Measurements from ENCODE around the gene BCAR1. TPM values are rescaled to one million over a fixed set of nuclear protein-coding genes. Genes with fewer than 3 reads are reported as not detected.

BCAR1 gene
- total RNA-seq, 4 donors from 2014 or later, result 26.5 to 39.2 (median 30.9) TPM

DNA sequence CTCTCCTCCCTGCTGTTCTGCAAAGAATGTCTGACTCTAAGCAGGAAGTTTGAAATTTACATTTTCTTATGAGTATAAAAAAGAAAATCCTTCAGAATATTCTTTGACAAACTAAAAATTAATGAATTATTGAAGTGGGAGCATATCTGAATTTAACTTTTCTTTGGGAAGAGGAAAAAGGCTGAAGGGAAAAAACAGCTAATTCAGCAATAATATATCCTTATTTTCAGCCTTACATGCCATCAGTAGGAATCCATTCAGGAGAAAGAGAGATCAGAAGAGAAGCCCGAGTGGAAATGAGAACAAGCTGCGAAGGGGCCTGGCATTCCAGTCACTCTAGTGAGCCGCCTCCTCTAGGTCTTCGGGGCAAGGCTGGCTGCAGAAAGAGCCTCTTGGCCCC, 41.7 kb upstream of the BCAR1 start:
- no peak overlapping the region for H3K4me3 ChIP-seq
- no peaks in the 10 kb centered on the region for H3K27me3 ChIP-seq
- no peaks in the 10 kb centered on the region for H3K9me3 ChIP-seq
- TF ChIP-seq, protein P1, sequence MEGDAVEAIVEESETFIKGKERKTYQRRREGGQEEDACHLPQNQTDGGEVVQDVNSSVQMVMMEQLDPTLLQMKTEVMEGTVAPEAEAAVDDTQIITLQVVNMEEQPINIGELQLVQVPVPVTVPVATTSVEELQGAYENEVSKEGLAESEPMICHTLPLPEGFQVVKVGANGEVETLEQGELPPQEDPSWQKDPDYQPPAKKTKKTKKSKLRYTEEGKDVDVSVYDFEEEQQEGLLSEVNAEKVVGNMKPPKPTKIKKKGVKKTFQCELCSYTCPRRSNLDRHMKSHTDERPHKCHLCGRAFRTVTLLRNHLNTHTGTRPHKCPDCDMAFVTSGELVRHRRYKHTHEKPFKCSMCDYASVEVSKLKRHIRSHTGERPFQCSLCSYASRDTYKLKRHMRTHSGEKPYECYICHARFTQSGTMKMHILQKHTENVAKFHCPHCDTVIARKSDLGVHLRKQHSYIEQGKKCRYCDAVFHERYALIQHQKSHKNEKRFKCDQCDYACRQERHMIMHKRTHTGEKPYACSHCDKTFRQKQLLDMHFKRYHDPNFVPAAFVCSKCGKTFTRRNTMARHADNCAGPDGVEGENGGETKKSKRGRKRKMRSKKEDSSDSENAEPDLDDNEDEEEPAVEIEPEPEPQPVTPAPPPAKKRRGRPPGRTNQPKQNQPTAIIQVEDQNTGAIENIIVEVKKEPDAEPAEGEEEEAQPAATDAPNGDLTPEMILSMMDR (IDR thresholded peaks at IDR 0.05), result no peak
- TF ChIP-seq EP300 (IDR thresholded peaks at IDR 0.05), result no peak
- TF ChIP-seq POLR2A (IDR thresholded peaks at IDR 0.05), result no peak
- no peak for TF ChIP-seq POLR2AphosphoS5 (IDR thresholded peaks at IDR 0.05)
- WGBS, result 81% methylated on average over 4 of the region's 4 CpGs
- H3K27ac ChIP-seq, result no peak overlapping the region
- peaks cover 12% of the 10 kb centered on the region for H3K4me1 ChIP-seq
- peaks cover 24% of the 10 kb centered on the region for H3K36me3 ChIP-seq
- DNase-seq (ENCODE audit: low spot score in 2 of 2), result no peak

- Histone ChIP-seq H3K27me3 (no peaks in the 10 kb centered on the region), H3K4me1 (peaks cover 16% of the 10 kb centered on the region), H3K36me3 (peaks cover 24% of the 10 kb centered on the region), H3K27ac (no peak overlapping the region), H3K4me3 (no peak overlapping the region), H3K9me3 (no peaks in the 10 kb centered on the region)
- WGBS, result 64% methylated on average over 3 of the region's 3 CpGs
- DNase-seq (ENCODE audit: low spot score in 2 of 2), result no peak
- TF ChIP-seq POLR2A (IDR thresholded peaks at IDR 0.05) (no peak), EP300 (IDR thresholded peaks at IDR 0.05) (no peak), POLR2AphosphoS5 (IDR thresholded peaks at IDR 0.05) (no peak)
- TF ChIP-seq, protein P1 (IDR thresholded peaks at IDR 0.05), result no peak
Measured at GRCh38 chr16:75292691-75293090, 41.3 kb upstream of the BCAR1 start.

GRCh38 chr16:75289189-75289588, 37.8 kb upstream of the BCAR1 start:
- H3K27ac ChIP-seq, result no peak overlapping the region
- DNase-seq (ENCODE audit: low spot score in 2 of 2), result no peak

DNA sequence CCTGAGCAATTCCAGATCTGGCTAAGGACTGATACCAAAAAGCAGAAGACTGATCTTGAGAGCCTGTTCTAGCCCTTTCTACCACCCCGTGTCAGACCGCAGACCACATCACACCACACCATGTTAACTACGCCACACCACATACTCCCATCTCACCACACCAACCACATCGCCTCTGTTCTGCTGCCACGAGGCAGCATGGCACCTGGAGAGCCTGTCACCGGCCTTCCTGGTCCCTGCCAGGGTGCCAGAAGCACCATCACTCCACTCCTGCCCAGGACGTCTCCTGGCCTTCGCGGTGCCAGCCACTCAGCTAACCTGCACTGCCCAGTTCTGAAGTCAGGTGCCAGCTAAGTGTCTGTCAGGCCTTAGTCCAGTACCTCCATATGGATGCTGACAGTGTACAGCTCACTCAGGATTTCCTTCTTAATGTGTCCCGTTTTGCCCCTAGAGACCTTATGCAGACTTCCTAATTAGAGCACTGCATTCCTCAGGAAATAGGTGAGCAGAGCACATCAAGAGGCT, 37.2 kb upstream of the BCAR1 start:
- WGBS, result 68% methylated on average over 10 of the region's 10 CpGs
- Histone ChIP-seq H3K27ac (peak overlapping the region; percentile 27), H3K9me3 (no peaks in the 10 kb centered on the region), H3K4me1 (peaks cover 20% of the 10 kb centered on the region), H3K4me3 (no peak overlapping the region), H3K36me3 (peaks cover 21% of the 10 kb centered on the region), H3K27me3 (no peaks in the 10 kb centered on the region)
- no peak for DNase-seq (ENCODE audit: low spot score in 2 of 2)
- TF ChIP-seq EP300 (IDR thresholded peaks at IDR 0.05) (no peak), POLR2AphosphoS5 (IDR thresholded peaks at IDR 0.05) (no peak), POLR2A (IDR thresholded peaks at IDR 0.05) (no peak)
- TF ChIP-seq, protein P1 (IDR thresholded peaks at IDR 0.05), result no peak

More at GRCh38 chr16:75289189-75289588, 37.8 kb upstream of the BCAR1 start:
- H3K36me3 ChIP-seq, result peaks cover 24% of the 10 kb centered on the region
- H3K4me1 ChIP-seq, result peaks cover 20% of the 10 kb centered on the region
- H3K9me3 ChIP-seq, result no peaks in the 10 kb centered on the region
- no peak for TF ChIP-seq POLR2A (IDR thresholded peaks at IDR 0.05)
- peak in 1 of 3 donors; percentile 28 for TF ChIP-seq POLR2AphosphoS5 (IDR thresholded peaks at IDR 0.05)
- no peak for TF ChIP-seq EP300 (IDR thresholded peaks at IDR 0.05)
- TF ChIP-seq, protein P1 (IDR thresholded peaks at IDR 0.05), result no peak
- H3K4me3 ChIP-seq, result no peak overlapping the region
- H3K27me3 ChIP-seq, result no peaks in the 10 kb centered on the region

GRCh38 chr16:75288181-75288580, 36.8 kb upstream of the BCAR1 start:
- TF ChIP-seq POLR2AphosphoS5 (IDR thresholded peaks at IDR 0.05), result no peak
- Histone ChIP-seq H3K27me3 (no peaks in the 10 kb centered on the region), H3K9me3 (no peaks in the 10 kb centered on the region), H3K4me1 (peaks cover 20% of the 10 kb centered on the region), H3K4me3 (no peak overlapping the region), H3K27ac (peak overlapping the region; percentile 31), H3K36me3 (peaks cover 16% of the 10 kb centered on the region)
- 48% methylated on average over 7 of the region's 7 CpGs for WGBS
- DNase-seq (ENCODE audit: low spot score in 2 of 2), result no peak

DNA sequence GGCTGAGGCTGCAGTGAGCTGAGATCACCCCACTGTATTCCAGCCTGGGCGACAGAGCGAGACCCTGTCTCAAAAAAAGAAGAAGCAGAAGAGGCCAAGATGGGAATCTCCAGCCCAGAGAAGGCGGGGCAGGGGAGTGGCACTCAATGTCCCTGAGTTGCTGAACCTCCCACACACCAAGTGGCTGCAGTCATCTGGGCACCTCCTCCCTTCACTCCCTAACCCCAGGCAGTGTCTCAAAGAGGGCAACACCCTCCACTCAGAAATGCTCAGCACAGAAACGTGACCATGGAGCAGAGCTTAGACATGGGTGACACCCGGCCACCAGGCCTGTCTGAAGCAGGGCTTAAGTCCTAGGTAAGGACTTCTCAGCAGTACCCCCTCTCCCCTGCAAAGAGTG, 36.3 kb upstream of the BCAR1 start:
- H3K9me3 ChIP-seq, result no peaks in the 10 kb centered on the region
- WGBS, result 65% methylated on average over 4 of the region's 5 CpGs
- H3K4me3 ChIP-seq, result no peak overlapping the region
- H3K4me1 ChIP-seq, result peaks cover 20% of the 10 kb centered on the region
- peak overlapping the region; percentile 31 for H3K27ac ChIP-seq
- H3K36me3 ChIP-seq, result peaks cover 11% of the 10 kb centered on the region
- DNase-seq (ENCODE audit: low spot score in 2 of 2), result no peak
- no peaks in the 10 kb centered on the region for H3K27me3 ChIP-seq
- TF ChIP-seq, protein P1 (IDR thresholded peaks at IDR 0.05), result no peak
- TF ChIP-seq EP300 (IDR thresholded peaks at IDR 0.05) (no peak), POLR2A (IDR thresholded peaks at IDR 0.05) (no peak), POLR2AphosphoS5 (IDR thresholded peaks at IDR 0.05) (no peak)

All from suprapubic skin (tissue), 4 donors.